Measurements from ENCODE around the gene CDC25B. TPM values are rescaled to one million over a fixed set of nuclear protein-coding genes. Genes with fewer than 3 reads are reported as not detected.
A peak's percentile ranks its signal among the peaks of the same experiment; 100 is the strongest.

The CDC25B gene
- total and polyA plus RNA-seq, 2 donors (not counting 3 experiments of a cell fraction or from before 2014, with no cell fraction given): 46.7 to 76.5 TPM

DNA sequence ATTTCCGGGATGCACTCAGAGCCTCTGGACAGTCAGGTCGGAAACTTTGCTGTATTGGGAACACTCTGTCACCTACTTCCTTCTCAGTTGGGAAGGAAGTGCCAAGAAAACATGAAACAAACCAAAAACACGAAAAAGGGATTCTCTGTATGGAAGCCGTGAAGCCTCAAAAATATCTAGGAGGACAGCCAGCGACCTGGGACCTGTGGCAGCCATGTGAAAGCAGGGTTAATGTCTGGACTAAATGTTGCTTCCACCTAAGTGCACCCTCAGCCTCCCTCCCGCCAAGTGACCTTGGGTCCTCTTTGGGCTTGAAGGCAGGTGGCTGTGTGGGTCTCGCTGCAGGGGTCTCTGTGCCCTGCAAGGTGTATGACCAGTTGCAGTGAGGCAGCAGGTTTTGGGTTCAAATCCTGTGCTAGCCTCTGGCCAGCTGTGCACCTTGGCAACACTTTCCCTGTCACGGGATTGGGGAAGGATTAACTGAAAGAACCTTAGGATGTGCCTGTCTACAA is 51.4 kb downstream of the CDC25B start:
- Histone ChIP-seq H3K79me2 (ENCODE audit: control insufficient read depth, insufficient read depth, low read length) (peaks cover 21% of the 10 kb centered on the region), H3K9me3 (replicated peaks; ENCODE audit: control insufficient read depth, insufficient read depth, low read length) (no peaks in the 10 kb centered on the region), H3K9ac (replicated peaks; ENCODE audit: extremely low read depth, insufficient read depth, low read length) (peak overlapping the region; percentile 87), H3K36me3 (ENCODE audit: control insufficient read depth in 2 of 2, extremely low read depth in 1 of 2, insufficient read depth in 2 of 2, low read length in 2 of 2) (no peaks in the 10 kb centered on the region), H3K27ac (ENCODE audit: insufficient read depth, low read depth, low read length) (peak overlapping the region; percentile 45), H2AFZ (ENCODE audit: low read depth, low read length) (peak overlapping the region; percentile 85), H4K20me1 (replicated peaks; ENCODE audit: control insufficient read depth, extremely low read depth, insufficient read depth, low read length) (no peaks in the 10 kb centered on the region), H3K4me3 (replicated peaks in 1 of 3; ENCODE audit: insufficient read depth in 1 of 3, low read depth in 1 of 3, low read length in 3 of 3) (peak overlapping the region; percentile 78 to 92 (median 89)), H3K4me1 (ENCODE audit: control insufficient read depth, extremely low read depth, insufficient read depth, low read length) (peaks cover 13% of the 10 kb centered on the region), H3K4me2 (ENCODE audit: insufficient read depth, low read length) (peak overlapping the region; percentile 82), H3K9me1 (replicated peaks; ENCODE audit: control insufficient read depth, extremely low read depth, insufficient read depth, low read length) (no peaks in the 10 kb centered on the region), H3K27me3 (ENCODE audit: control insufficient read depth in 2 of 2, insufficient read depth in 2 of 2, low read length in 2 of 2) (no peaks in the 10 kb centered on the region)
- CTCF ChIA-PET: no interaction called here
- intact Hi-C loops (cut with micrococcal nuclease): no loop called here
- DNase-seq (ENCODE audit: low read depth, low spot score): peak; percentile 7
- FAIRE-seq: peak; percentile 68
- TF ChIP-seq JUN (IDR thresholded peaks at IDR 0.05; ENCODE audit: borderline replicate concordance, insufficient read depth, insufficient read length, low read depth): no peak
- no peak for TF ChIP-seq GATA2 (IDR thresholded peaks at IDR 0.05; ENCODE audit: insufficient read depth, insufficient read length, low read depth, low read length)
- no peak for TF ChIP-seq EZH2 (IDR thresholded peaks at IDR 0.05; ENCODE audit: borderline replicate concordance, low read depth, low read length, severe bottlenecking)
- no peak for TF ChIP-seq POLR2AphosphoS5 (IDR thresholded peaks at IDR 0.05; ENCODE audit: insufficient read depth, low read depth, low read length)
- TF ChIP-seq, protein P1, sequence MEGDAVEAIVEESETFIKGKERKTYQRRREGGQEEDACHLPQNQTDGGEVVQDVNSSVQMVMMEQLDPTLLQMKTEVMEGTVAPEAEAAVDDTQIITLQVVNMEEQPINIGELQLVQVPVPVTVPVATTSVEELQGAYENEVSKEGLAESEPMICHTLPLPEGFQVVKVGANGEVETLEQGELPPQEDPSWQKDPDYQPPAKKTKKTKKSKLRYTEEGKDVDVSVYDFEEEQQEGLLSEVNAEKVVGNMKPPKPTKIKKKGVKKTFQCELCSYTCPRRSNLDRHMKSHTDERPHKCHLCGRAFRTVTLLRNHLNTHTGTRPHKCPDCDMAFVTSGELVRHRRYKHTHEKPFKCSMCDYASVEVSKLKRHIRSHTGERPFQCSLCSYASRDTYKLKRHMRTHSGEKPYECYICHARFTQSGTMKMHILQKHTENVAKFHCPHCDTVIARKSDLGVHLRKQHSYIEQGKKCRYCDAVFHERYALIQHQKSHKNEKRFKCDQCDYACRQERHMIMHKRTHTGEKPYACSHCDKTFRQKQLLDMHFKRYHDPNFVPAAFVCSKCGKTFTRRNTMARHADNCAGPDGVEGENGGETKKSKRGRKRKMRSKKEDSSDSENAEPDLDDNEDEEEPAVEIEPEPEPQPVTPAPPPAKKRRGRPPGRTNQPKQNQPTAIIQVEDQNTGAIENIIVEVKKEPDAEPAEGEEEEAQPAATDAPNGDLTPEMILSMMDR (IDR thresholded peaks at IDR 0.05; ENCODE audit: extremely low read depth in 1 of 2, insufficient read depth in 1 of 2, low read depth in 1 of 2, low read length in 2 of 2): no peak
- no peak for TF ChIP-seq MYC (IDR thresholded peaks at IDR 0.05; ENCODE audit: low read depth, low read length)
- TF ChIP-seq, protein P2, sequence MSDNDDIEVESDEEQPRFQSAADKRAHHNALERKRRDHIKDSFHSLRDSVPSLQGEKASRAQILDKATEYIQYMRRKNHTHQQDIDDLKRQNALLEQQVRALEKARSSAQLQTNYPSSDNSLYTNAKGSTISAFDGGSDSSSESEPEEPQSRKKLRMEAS (IDR thresholded peaks at IDR 0.05; ENCODE audit: insufficient read depth, insufficient read length): no peak
- no peak for TF ChIP-seq POLR2A (IDR thresholded peaks at IDR 0.05; ENCODE audit: low read depth, low read length)
- TF ChIP-seq FOS (IDR thresholded peaks at IDR 0.05; ENCODE audit: borderline replicate concordance, insufficient read depth, low read length): no peak
- TSS peak; percentile 42 for BruUV-seq (replicated peaks)
- dilution Hi-C loops (cut with MboI; ENCODE audit: extremely low pct_ligation_motif_present, low sequenced_read_pairs): no loop called here
- POLR2A ChIA-PET: interaction anchor here (0.6 kb wide), 1 partner anchor 15 kb away, joined by 10 read pairs; no protein-coding TSS in a partner anchor
